CD4-positive, CD25-positive, alpha-beta regulatory T cell (primary cell): ENCODE measurements around the gene FRMD3. TPM values are rescaled to one million over a fixed set of nuclear protein-coding genes. Genes with fewer than 3 reads are reported as not detected.
"Not testable (repeated sequence)": the region's sequence is repeated elsewhere in the genome, so short reads cannot be mapped to it uniquely, and the experiment has no call there.

Experiments used
- ATAC-seq, 2 donors: fragments of 150-1000 bp; cut with Tn5 transposase; one replicate each; pipeline ENCODE4 v1.10.0; 2021; ENCODE audit warnings: low read depth in 2 of 2, moderate number of reproducible peaks in 2 of 2, moderate library complexity in 1 of 2
- DNase-seq, 3 donors: peaks; one replicate each; pipeline versions ENCODE4 v3.0.0 to v3.0.0-alpha.2; 2012 to 2022; ENCODE audit warnings: mixed read lengths in 1 of 3
- H3K27ac ChIP-seq: one replicate; pipeline ENCODE4 v1.7.0; 2013; ENCODE audit warnings: mild to moderate bottlenecking, low read length; ENCODE audit not compliant: insufficient read depth, poor library complexity, severe bottlenecking
- H3K27me3 ChIP-seq: one replicate; pipeline ENCODE4 v1.7.0; 2013; ENCODE audit warnings: low read length; ENCODE audit not compliant: control insufficient read depth, insufficient read depth
- H3K36me3 ChIP-seq: one replicate; pipeline ENCODE4 v1.7.0; 2013; ENCODE audit warnings: mild to moderate bottlenecking, low read length, moderate library complexity; ENCODE audit not compliant: control insufficient read depth, insufficient read depth
- H3K4me1 ChIP-seq: 2 replicates; pipeline ENCODE4 v1.7.0; 2013; ENCODE audit warnings: mild to moderate bottlenecking, low read length; ENCODE audit not compliant: insufficient read depth, control insufficient read depth, poor library complexity, severe bottlenecking
- H3K4me3 ChIP-seq: one replicate; pipeline ENCODE4 v1.7.0; 2013; ENCODE audit warnings: low read depth, mild to moderate bottlenecking, low read length, moderate library complexity
- H3K9me3 ChIP-seq, 2 experiments: 1 replicate in 1 of 2; 2 replicates in 1 of 2; pipeline ENCODE4 v1.7.0; 2013; ENCODE audit warnings: low read length in 2 of 2, mild to moderate bottlenecking in 1 of 2, moderate library complexity in 1 of 2; ENCODE audit not compliant: control insufficient read depth in 2 of 2
- H3K27ac Mint-ChIP-seq, 3 donors: one replicate each; pipeline ENCODE4 v1.8.0; 2020 to 2022; ENCODE audit warnings: mild to moderate bottlenecking in 3 of 3, mixed read lengths in 3 of 3, moderate library complexity in 2 of 3
- H3K27me3 Mint-ChIP-seq: one replicate; pipeline ENCODE4 v1.8.0; 2022; ENCODE audit warnings: mild to moderate bottlenecking, mixed read lengths
- H3K36me3 Mint-ChIP-seq: one replicate; pipeline ENCODE4 v1.8.0; 2020; ENCODE audit warnings: mixed read lengths
- H3K4me1 Mint-ChIP-seq, 4 donors: one replicate each; pipeline ENCODE4 v1.8.0; 2020 to 2022; ENCODE audit warnings: mixed read lengths in 4 of 4, mild to moderate bottlenecking in 1 of 4
- H3K4me3 Mint-ChIP-seq, 4 donors: one replicate each; pipeline ENCODE4 v1.8.0; 2020 to 2022; ENCODE audit warnings: mild to moderate bottlenecking in 4 of 4, mixed read lengths in 4 of 4, moderate library complexity in 3 of 4
- H3K9me3 Mint-ChIP-seq, 7 donors: one replicate each; pipeline ENCODE4 v1.8.0; 2020 to 2022; ENCODE audit warnings: mixed read lengths in 7 of 7, mild to moderate bottlenecking in 3 of 7, moderate library complexity in 2 of 7
- polyA plus RNA-seq, 4 donors: library from polyadenylated mRNA; unstranded; fragments of 300-500 nt; fragmentation: Illumina TruSeq; gene quantifications; one replicate each; pipeline ENCODE4 v1.2.3, GENCODE V29; 2021
- total RNA-seq: library from RNA; stranded (reverse); gene quantifications from one replicate; pipeline ENCODE4 v1.2.3, GENCODE V29; 2022

The FRMD3 gene
- total and polyA plus RNA-seq, 5 donors from 2014 or later, result 0.25 to 2.8 TPM; not detected in 3

DNA sequence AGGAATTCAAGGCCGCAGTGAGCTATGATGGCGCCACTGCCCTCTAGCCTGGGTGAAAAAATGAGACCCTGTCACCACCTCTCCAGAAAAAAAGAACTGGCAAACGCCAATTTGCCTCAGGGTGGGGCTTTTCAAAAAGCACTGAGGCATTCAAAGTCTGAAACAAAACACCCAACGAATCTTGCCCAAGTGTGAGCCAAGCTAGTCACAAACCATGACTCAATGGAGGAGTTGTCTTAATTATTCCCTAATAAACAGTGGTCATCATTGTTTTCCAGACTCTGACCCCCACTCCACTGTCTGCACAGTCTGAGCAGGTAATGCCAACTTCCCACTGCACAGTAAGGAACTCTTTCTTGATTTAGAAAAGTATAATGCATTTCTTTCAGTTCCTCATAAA, 16.8 kb downstream of the FRMD3 start:
- no peaks in the 10 kb centered on the region for H3K27me3 ChIP-seq
- peaks cover 4% of the 10 kb centered on the region for H3K27me3 Mint-ChIP-seq
- H3K27ac ChIP-seq, result no peak overlapping the region
- no peak for DNase-seq
- H3K4me1 Mint-ChIP-seq, result no peaks in the 10 kb centered on the region
- H3K4me1 ChIP-seq, result no peaks in the 10 kb centered on the region
- H3K9me3 Mint-ChIP-seq, result peaks cover 0 to 2% (median 0%) of the 10 kb centered on the region in 7 donors
- H3K4me3 ChIP-seq, result no peak overlapping the region
- no peaks in the 10 kb centered on the region for H3K36me3 Mint-ChIP-seq
- ATAC-seq, result no peak
- H3K36me3 ChIP-seq, result no peaks in the 10 kb centered on the region
- H3K9me3 ChIP-seq, result no peaks in the 10 kb centered on the region
- H3K27ac Mint-ChIP-seq, result no peak overlapping the region
- H3K4me3 Mint-ChIP-seq, result no peak overlapping the region

DNA sequence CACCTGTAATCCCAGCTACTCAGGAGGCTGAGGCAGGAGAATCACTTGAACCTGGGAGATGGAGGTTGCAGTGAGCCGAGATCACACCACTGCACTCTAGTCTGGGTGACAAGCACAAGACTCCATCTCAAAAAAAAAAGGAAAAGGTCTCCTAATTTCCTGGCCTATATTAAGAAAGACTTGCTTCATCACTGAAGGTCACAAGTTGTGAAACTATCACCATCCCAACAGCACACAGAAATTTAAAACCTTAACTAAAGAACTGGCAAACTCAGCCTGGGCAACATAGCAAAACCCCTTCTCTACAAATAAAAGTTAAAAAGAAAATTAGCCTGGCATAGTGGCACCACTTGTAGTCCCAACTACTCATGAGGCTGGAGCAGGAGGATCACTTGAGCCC, 17.2 kb downstream of the FRMD3 start:
- Mint-ChIP-seq H3K27ac (no peak overlapping the region), H3K36me3 (no peaks in the 10 kb centered on the region), H3K27me3 (peaks cover 4% of the 10 kb centered on the region), H3K4me1 (no peaks in the 10 kb centered on the region), H3K9me3 (peaks cover 0 to 2% (median 0%) of the 10 kb centered on the region in 7 donors), H3K4me3 (no peak overlapping the region)
- no peaks in the 10 kb centered on the region for H3K27me3 ChIP-seq
- no peak overlapping the region for H3K4me3 ChIP-seq
- DNase-seq, result no peak
- H3K27ac ChIP-seq, result no peak overlapping the region
- H3K36me3 ChIP-seq, result no peaks in the 10 kb centered on the region
- H3K4me1 ChIP-seq, result no peaks in the 10 kb centered on the region
- no peak for ATAC-seq
- H3K9me3 ChIP-seq, result no peaks in the 10 kb centered on the region

DNA sequence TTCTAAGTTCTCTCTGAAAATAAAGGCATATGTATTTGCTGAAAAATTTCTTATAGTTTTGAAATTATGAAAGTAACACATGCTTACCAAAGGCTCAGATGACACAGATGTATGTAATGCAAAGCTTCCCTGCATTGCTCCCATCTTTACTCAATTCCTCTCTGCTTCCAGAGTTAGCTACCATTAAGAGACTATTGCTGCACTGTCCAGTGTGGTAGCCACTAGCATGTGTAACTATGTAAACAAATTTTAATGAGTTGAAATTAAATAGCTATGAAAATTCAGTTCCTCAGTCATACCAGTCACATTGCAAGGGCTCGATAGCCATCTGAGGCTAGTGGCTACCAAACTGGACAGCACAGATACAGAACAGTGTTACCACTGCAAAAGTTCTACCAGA, 17.9 kb downstream of the FRMD3 start:
- no peaks in the 10 kb centered on the region for H3K4me1 Mint-ChIP-seq
- peaks cover 0 to 2% (median 0%) of the 10 kb centered on the region in 7 donors for H3K9me3 Mint-ChIP-seq
- Histone ChIP-seq H3K36me3 (no peaks in the 10 kb centered on the region), H3K4me3 (no peak overlapping the region), H3K9me3 (no peaks in the 10 kb centered on the region), H3K4me1 (no peaks in the 10 kb centered on the region), H3K27me3 (no peaks in the 10 kb centered on the region), H3K27ac (no peak overlapping the region)
- peaks cover 9% of the 10 kb centered on the region for H3K27me3 Mint-ChIP-seq
- ATAC-seq (no peak), DNase-seq (no peak)
- no peak overlapping the region for H3K27ac Mint-ChIP-seq
- no peak overlapping the region for H3K4me3 Mint-ChIP-seq
- H3K36me3 Mint-ChIP-seq, result no peaks in the 10 kb centered on the region

DNA sequence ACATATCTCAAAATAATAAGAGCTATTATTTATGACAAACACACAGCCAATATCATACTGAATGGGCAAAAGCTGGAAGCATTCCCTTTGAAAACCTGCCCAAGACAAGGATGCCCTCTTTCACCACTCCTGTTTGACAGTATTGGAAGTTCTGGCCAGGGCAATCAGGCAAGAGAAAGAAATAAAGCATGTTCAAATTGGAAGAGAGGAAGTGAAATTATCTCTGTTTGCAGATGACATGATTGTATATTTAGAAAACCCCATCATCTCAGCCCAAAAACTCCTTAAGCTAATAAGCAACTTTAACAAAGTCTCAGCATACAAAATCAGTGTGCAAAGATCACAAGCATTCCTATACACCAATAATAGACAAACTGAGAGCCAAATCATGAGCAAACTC, 20.2 kb downstream of the FRMD3 start:
- not testable (repeated sequence) for H3K4me3 Mint-ChIP-seq, H3K27ac Mint-ChIP-seq, H3K9me3 Mint-ChIP-seq, H3K4me1 Mint-ChIP-seq, H3K36me3 ChIP-seq, H3K27me3 Mint-ChIP-seq, H3K9me3 ChIP-seq, H3K27me3 ChIP-seq, DNase-seq, H3K36me3 Mint-ChIP-seq, ATAC-seq, H3K27ac ChIP-seq, H3K4me3 ChIP-seq, H3K4me1 ChIP-seq

DNA sequence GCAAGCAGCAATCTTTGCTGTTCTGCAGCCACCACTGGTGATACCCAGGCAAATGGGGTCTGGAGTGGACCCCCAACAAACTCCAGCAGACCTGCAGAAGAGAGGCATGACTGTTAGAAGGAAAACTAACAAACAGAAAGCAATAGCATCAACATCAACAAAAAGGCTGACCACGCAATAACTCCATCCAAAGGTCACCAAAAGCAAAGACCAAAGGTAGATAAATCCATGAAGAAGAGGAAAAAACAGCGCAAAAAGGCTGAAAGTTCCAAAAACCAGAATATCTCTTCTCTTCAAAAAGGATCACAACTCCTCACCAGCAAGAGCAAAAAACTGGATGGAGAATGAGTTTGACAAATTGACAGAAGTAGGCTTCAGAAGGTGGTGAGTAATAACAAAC, 23.4 kb downstream of the FRMD3 start:
- ATAC-seq (no peak), DNase-seq (no peak)
- H3K36me3 ChIP-seq, result no peaks in the 10 kb centered on the region
- H3K4me3 ChIP-seq, result no peak overlapping the region
- no peaks in the 10 kb centered on the region for H3K9me3 ChIP-seq
- H3K27me3 ChIP-seq, result no peaks in the 10 kb centered on the region
- no peak overlapping the region for H3K27ac ChIP-seq
- H3K4me1 Mint-ChIP-seq, result no peaks in the 10 kb centered on the region
- no peak overlapping the region for H3K27ac Mint-ChIP-seq
- H3K9me3 Mint-ChIP-seq, result peaks cover 0 to 5% (median 0%) of the 10 kb centered on the region in 7 donors
- no peaks in the 10 kb centered on the region for H3K4me1 ChIP-seq
- H3K4me3 Mint-ChIP-seq, result no peak overlapping the region
- H3K27me3 Mint-ChIP-seq, result peaks cover 6% of the 10 kb centered on the region
- H3K36me3 Mint-ChIP-seq, result no peaks in the 10 kb centered on the region

DNA sequence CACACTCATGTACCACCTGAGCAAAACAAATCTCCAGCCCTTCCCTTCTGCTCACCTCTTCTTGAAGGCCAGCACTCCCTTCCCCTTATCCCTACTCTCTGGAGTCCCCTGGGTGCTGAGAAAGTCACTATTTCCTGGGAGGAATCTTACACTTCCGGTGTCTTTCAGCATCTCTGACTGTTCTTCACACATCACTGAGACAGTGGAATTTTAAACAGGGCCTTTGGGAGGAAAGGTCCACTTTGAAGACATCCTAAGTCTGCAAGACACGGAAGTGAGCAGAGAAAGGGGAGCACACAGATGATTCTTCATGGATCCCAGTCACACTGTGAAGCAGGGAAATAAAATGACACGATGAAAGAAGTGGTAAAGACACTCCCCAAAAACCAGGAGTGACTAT, 25.6 kb downstream of the FRMD3 start:
- H3K9me3 Mint-ChIP-seq, result peaks cover 0 to 5% (median 0%) of the 10 kb centered on the region in 7 donors
- no peak overlapping the region for H3K27ac ChIP-seq
- no peaks in the 10 kb centered on the region for H3K27me3 ChIP-seq
- no peak overlapping the region for H3K27ac Mint-ChIP-seq
- no peaks in the 10 kb centered on the region for H3K4me1 ChIP-seq
- ATAC-seq, result no peak
- H3K36me3 Mint-ChIP-seq, result no peaks in the 10 kb centered on the region
- no peak overlapping the region for H3K4me3 Mint-ChIP-seq
- H3K27me3 Mint-ChIP-seq, result peaks cover 6% of the 10 kb centered on the region
- H3K9me3 ChIP-seq, result no peaks in the 10 kb centered on the region
- no peak for DNase-seq
- no peaks in the 10 kb centered on the region for H3K36me3 ChIP-seq
- H3K4me3 ChIP-seq, result no peak overlapping the region
- H3K4me1 Mint-ChIP-seq, result peaks cover 0 to 12% (median 3%) of the 10 kb centered on the region in 4 donors

DNA sequence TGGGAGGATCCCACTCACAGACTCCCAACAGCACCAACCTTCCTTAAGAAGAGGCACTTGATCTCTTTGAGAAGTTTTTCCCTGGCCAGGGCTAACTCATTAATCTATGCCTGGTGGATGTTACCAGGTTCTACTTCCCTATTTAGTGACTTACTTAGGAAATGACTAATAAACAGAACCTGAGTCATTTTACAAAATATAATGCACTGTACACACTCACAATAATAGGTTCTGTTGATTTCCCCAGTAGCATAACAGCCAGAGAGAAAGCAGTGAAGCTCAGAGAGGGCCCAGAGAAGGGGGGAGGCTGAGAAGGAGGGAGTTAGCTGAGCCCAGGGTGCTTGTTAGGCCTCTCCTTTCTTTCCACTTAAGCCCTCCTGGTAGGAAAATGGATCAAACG, 27.1 kb downstream of the FRMD3 start:
- peaks cover 6% of the 10 kb centered on the region for H3K27me3 Mint-ChIP-seq
- no peaks in the 10 kb centered on the region for H3K36me3 Mint-ChIP-seq
- no peak overlapping the region for H3K27ac Mint-ChIP-seq
- H3K9me3 Mint-ChIP-seq, result peaks cover 0 to 5% (median 0%) of the 10 kb centered on the region in 7 donors
- no peak overlapping the region for H3K4me3 ChIP-seq
- peaks cover 0 to 12% (median 3%) of the 10 kb centered on the region in 4 donors for H3K4me1 Mint-ChIP-seq
- no peaks in the 10 kb centered on the region for H3K4me1 ChIP-seq
- no peaks in the 10 kb centered on the region for H3K36me3 ChIP-seq
- no peak overlapping the region for H3K4me3 Mint-ChIP-seq
- H3K27ac ChIP-seq, result no peak overlapping the region
- ATAC-seq (no peak), DNase-seq (peak in 1 of 3 donors; percentile 1)
- H3K27me3 ChIP-seq, result no peaks in the 10 kb centered on the region
- H3K9me3 ChIP-seq, result no peaks in the 10 kb centered on the region

DNA sequence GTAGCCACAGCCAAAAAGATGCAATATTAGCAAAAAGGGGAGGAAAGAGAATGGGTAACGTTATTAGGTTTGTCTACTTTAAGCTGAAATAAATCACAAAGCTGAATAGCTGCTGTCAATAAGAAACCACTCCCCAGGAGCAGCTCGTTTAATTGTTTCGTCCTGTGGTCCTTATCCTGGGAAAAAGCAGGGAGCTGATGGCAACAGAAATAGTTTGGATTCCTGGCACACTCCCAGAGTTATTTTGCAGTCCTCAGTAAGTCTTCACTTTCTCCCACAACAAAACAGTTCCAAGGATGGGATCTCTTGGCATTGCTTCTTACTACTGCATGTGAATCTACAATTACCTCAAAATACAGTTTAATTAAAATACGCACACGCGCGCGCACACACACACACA, 28.8 kb downstream of the FRMD3 start:
- Histone ChIP-seq H3K9me3 (no peaks in the 10 kb centered on the region), H3K4me1 (no peaks in the 10 kb centered on the region), H3K27ac (no peak overlapping the region), H3K36me3 (no peaks in the 10 kb centered on the region), H3K27me3 (no peaks in the 10 kb centered on the region), H3K4me3 (no peak overlapping the region)
- no peak for ATAC-seq
- Mint-ChIP-seq H3K27me3 (no peaks in the 10 kb centered on the region), H3K36me3 (no peaks in the 10 kb centered on the region), H3K4me1 (peaks cover 0 to 12% (median 3%) of the 10 kb centered on the region in 4 donors), H3K9me3 (peaks cover 0 to 5% (median 0%) of the 10 kb centered on the region in 7 donors), H3K4me3 (no peak overlapping the region), H3K27ac (no peak overlapping the region)
- DNase-seq, result no peak
